GM12874 (cell line): ENCODE measurements around the gene RCAN3.

Experiments
- TF ChIP-seq, protein P1 (sequence below): IDR thresholded peaks from 2 replicates; pipeline ENCODE4 v1.5.1; 2011; ENCODE audit warnings: low read depth, mild to moderate bottlenecking, control low read depth, low read length, moderate library complexity; ENCODE audit not compliant: insufficient read depth

The RCAN3 gene

DNA sequence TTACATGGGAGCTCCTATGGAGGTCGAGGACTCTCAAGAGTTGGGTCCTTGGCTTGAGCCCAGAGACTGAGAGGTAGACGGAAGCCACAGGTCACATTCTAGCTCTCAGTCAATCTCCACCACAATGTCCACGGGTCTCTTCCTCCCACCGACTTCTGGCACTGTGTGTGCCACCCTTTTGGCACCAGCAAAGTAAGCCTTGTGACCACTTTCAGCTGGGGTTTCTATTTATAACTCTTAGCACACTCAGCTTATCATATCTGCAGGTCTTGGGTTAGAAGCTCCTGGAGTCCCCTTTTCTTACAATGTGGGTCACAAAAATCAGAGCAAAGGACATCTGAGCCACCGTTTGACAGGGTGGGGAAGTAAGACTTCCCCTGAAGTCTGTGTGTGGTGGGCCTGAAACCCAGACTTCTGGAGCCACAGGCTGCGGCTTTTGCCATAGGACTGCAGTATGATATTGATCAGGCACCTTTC is 81.6 kb downstream of the RCAN3 start:
- TF ChIP-seq, protein P1, sequence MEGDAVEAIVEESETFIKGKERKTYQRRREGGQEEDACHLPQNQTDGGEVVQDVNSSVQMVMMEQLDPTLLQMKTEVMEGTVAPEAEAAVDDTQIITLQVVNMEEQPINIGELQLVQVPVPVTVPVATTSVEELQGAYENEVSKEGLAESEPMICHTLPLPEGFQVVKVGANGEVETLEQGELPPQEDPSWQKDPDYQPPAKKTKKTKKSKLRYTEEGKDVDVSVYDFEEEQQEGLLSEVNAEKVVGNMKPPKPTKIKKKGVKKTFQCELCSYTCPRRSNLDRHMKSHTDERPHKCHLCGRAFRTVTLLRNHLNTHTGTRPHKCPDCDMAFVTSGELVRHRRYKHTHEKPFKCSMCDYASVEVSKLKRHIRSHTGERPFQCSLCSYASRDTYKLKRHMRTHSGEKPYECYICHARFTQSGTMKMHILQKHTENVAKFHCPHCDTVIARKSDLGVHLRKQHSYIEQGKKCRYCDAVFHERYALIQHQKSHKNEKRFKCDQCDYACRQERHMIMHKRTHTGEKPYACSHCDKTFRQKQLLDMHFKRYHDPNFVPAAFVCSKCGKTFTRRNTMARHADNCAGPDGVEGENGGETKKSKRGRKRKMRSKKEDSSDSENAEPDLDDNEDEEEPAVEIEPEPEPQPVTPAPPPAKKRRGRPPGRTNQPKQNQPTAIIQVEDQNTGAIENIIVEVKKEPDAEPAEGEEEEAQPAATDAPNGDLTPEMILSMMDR: no peak

DNA sequence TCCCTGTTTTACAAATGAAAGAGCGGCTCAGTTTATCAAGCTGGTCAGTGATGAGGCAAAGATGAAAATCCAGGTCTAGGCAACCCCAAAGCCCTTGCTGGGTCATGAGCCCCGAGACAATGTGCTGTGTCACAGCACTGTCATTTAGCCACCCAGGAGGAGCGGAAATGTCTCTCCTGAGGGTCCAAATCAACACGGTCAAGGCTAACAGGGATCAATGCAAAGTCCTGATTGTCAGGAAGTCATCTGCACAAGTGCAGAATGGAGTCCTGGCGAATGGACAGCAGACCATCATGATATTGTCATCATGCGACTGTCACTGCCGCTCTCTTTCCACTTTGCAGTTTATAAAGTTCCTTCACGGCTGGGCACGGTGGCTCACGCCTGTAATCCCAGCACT is 83.5 kb downstream of the RCAN3 start:
- TF ChIP-seq, protein P1: no peak

DNA sequence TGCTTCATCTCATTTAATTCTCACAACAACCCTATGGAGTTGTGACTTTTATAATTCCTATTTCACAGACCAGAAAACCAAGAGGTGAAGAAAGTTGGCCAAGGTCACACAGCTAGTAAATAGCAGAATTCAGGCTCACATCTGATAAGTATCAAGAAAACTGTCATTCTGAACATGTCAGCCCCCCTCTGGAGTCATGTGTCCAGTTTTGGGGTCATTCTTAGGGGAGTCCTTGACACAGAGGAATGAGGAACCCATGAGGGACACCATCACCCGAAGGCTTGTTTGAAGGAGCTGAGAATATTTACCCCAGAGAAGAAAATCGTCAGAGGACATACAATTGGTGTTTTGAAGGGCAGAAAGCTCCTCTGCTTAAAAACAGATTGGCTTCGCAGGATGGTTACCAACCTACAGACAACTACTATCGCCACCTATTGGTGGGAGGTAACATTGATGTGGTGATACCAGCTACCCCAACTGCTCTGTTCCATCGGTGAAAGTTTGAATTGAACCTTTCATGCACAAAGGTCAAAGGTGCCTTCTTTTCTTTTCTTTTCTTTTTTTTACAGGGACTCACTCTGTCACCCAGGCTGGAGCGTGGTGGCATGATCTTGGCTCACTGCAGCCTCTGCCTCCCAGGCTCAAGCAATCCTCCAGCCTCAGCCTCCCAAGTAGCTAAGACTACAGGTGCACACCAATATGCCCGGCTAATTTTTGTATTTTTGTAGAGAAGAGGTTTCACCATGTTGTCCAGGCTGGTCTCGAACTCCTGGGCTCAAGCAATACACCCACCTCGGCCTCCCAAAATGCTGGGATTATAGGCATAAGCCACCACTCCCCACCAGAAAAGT is 84.6 kb downstream of the RCAN3 start:
- TF ChIP-seq, protein P1: peak; percentile 78

DNA sequence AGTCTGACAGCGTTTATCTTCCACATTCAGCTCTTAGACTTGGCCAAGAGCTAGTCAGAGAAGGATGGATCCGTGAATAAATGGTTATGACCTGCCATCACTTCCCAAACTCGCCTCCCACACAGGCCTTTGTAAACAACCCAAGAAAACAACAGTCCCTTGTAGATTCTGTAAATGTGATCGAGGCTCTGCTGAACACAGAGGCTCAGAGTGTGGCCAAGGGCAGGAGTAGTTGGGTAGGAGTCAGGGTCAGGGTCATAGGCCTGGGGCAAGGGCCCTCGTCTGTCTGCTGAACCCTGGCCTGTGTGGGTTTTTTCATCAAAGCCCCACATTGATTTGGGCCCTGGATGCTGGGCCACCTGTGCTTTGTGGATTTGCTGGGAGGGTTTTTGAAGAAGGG is 85.9 kb downstream of the RCAN3 start:
- TF ChIP-seq, protein P1: no peak

DNA sequence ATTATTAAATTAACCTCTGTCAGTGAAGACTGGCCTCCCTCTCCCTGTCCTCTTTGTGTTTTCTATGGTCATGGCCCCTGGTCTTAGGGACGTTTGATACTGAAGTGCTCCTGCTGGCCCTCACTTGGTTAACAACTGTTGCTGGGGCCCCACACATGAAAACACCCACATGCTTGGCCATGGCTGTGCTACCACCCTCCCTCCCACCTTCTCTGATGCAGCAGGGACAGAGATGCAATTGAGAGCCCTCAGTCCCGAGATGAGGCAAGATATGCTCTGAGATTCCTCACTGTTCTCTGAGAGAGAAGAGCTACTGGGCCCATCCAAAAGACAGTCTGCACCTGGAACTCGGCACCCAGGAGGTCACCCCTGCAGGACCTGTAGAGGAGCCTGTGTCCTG is 86.6 kb downstream of the RCAN3 start:
- TF ChIP-seq, protein P1: no peak
